Endothelial cell (in vitro differentiated cells): Measurements from ENCODE around the gene NPSR1. TPM values are rescaled to one million over a fixed set of nuclear protein-coding genes. Genes with fewer than 3 reads are reported as not detected.

Source experiments
- DNase-seq: peaks from one replicate; pipeline ENCODE4 v3.0.0; 2021; ENCODE audit warnings: low spot score
- H3K27ac Mint-ChIP-seq: one replicate; pipeline ENCODE4 v1.8.0; 2021; ENCODE audit warnings: mixed read lengths, inconsistent platforms; ENCODE audit not compliant: unreplicated experiment
- H3K27me3 Mint-ChIP-seq: one replicate; pipeline ENCODE4 v1.8.0; 2021; ENCODE audit warnings: mild to moderate bottlenecking, moderate library complexity, mixed read lengths, inconsistent platforms; ENCODE audit not compliant: unreplicated experiment
- H3K36me3 Mint-ChIP-seq: one replicate; pipeline ENCODE4 v1.8.0; 2021; ENCODE audit warnings: mild to moderate bottlenecking, low read depth, mixed read lengths, inconsistent platforms; ENCODE audit not compliant: unreplicated experiment
- H3K4me1 Mint-ChIP-seq: one replicate; pipeline ENCODE4 v1.8.0; 2021; ENCODE audit warnings: mild to moderate bottlenecking, mixed read lengths, inconsistent platforms; ENCODE audit not compliant: unreplicated experiment
- H3K4me3 Mint-ChIP-seq: one replicate; pipeline ENCODE4 v1.8.0; 2021; ENCODE audit warnings: mild to moderate bottlenecking, mixed read lengths, inconsistent platforms; ENCODE audit not compliant: unreplicated experiment
- H3K9me3 Mint-ChIP-seq: one replicate; pipeline ENCODE4 v1.8.0; 2021; ENCODE audit warnings: mixed read lengths, inconsistent platforms; ENCODE audit not compliant: unreplicated experiment
- total RNA-seq: library from RNA; stranded (reverse); fragmentation: NEBNext Ultra II Directional; extraction: Animal tissue kit (Norgen Biotek cat#: 25700); gene quantifications from one replicate; pipeline ENCODE4 v1.2.1, GENCODE V29; 2021; ENCODE audit not compliant: unreplicated experiment
- TF ChIP-seq, protein P1 (sequence below): fragments of 200-600 bp; sonication (generic); IDR thresholded peaks from one replicate; pipeline ENCODE4 v1.5.0; 2021; ENCODE audit warnings: antibody characterized with exemption; ENCODE audit not compliant: unreplicated experiment

The NPSR1 gene
- total RNA-seq, 1 donor from 2014 or later, result not detected

GRCh38 chr7:34886856-34887255 is 228.8 kb downstream of the NPSR1 start:
- DNase-seq, result no peak
- peaks cover 15% of the 10 kb centered on the region for H3K9me3 Mint-ChIP-seq
- H3K36me3 Mint-ChIP-seq, result peaks cover 3% of the 10 kb centered on the region
- H3K4me3 Mint-ChIP-seq, result no peak overlapping the region
- TF ChIP-seq, protein P1, sequence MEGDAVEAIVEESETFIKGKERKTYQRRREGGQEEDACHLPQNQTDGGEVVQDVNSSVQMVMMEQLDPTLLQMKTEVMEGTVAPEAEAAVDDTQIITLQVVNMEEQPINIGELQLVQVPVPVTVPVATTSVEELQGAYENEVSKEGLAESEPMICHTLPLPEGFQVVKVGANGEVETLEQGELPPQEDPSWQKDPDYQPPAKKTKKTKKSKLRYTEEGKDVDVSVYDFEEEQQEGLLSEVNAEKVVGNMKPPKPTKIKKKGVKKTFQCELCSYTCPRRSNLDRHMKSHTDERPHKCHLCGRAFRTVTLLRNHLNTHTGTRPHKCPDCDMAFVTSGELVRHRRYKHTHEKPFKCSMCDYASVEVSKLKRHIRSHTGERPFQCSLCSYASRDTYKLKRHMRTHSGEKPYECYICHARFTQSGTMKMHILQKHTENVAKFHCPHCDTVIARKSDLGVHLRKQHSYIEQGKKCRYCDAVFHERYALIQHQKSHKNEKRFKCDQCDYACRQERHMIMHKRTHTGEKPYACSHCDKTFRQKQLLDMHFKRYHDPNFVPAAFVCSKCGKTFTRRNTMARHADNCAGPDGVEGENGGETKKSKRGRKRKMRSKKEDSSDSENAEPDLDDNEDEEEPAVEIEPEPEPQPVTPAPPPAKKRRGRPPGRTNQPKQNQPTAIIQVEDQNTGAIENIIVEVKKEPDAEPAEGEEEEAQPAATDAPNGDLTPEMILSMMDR, result no peak
- no peak overlapping the region for H3K27ac Mint-ChIP-seq
- peaks cover 3% of the 10 kb centered on the region for H3K27me3 Mint-ChIP-seq
- no peaks in the 10 kb centered on the region for H3K4me1 Mint-ChIP-seq

DNA sequence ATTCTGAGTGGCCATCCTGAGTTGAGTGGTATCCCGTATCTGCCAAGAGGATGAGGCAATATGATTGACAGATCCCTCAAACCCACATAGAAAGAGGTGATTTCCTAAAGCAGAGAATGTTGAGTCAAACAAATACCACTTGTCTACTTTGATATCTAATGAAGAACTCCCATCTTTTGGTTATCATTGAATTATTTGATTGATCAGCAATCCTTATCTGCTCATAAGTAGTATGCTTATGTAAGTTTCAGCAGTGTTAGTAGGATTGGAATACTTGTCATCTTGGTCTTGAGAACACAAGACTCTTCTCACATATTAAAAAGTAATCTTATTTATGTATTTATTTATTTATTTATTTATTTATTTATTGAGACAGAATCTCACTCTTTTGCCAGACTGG is 231.9 kb downstream of the NPSR1 start:
- TF ChIP-seq, protein P1, result no peak
- Mint-ChIP-seq H3K4me3 (no peak overlapping the region), H3K4me1 (no peaks in the 10 kb centered on the region), H3K27ac (no peak overlapping the region), H3K27me3 (peaks cover 5% of the 10 kb centered on the region), H3K36me3 (peaks cover 5% of the 10 kb centered on the region), H3K9me3 (peaks cover 13% of the 10 kb centered on the region)
- no peak for DNase-seq

GRCh38 chr7:34895202-34895601 is 237.2 kb downstream of the NPSR1 start:
- Mint-ChIP-seq H3K9me3 (peaks cover 24% of the 10 kb centered on the region), H3K4me1 (no peaks in the 10 kb centered on the region), H3K36me3 (peaks cover 12% of the 10 kb centered on the region), H3K4me3 (no peak overlapping the region), H3K27ac (no peak overlapping the region), H3K27me3 (peaks cover 10% of the 10 kb centered on the region)
- TF ChIP-seq, protein P1, result no peak
- no peak for DNase-seq
